Measurements from ENCODE around the gene USP21. TPM values are rescaled to one million over a fixed set of nuclear protein-coding genes. Genes with fewer than 3 reads are reported as not detected.
A peak's percentile ranks its signal among the peaks of the same experiment; 100 is the strongest.

The USP21 gene
- total RNA-seq, 1 donor from 2014 or later, result 38.1 TPM

- ChIA-PET CTCF (interaction anchor here (0.7 to 4.6 kb wide), 5 partner anchors 13 to 927 kb away, joined by 3 to 27 read pairs (median 6); partner anchors contain the start of genes NDUFS2 and TOMM40L), POLR2A (interaction anchor here (0.6 to 4.1 kb wide), 6 partner anchors 8 to 201 kb away, joined by 3 to 49 read pairs (median 4); partner anchors contain the start of genes NDUFS2 and PPOX)
- H3K36me3 Mint-ChIP-seq (ENCODE audit: low read depth), result peaks cover 19% of the 10 kb centered on the region
- peak overlapping the region; percentile 61 for H3K27ac Mint-ChIP-seq
- H3K9me3 Mint-ChIP-seq, result no peaks in the 10 kb centered on the region
- DNase-seq (no peak), ATAC-seq (ENCODE audit: low read depth) (no peak)
- H3K4me3 Mint-ChIP-seq, result no peak overlapping the region
- H3K27me3 Mint-ChIP-seq, result no peaks in the 10 kb centered on the region
- intact Hi-C loops (cut with micrococcal nuclease), result no loop called here
- peaks cover 79% of the 10 kb centered on the region for H3K4me1 Mint-ChIP-seq
- no peak for TF ChIP-seq CTCF (IDR thresholded peaks at IDR 0.05)
Measured at GRCh38 chr1:161179698-161180097, 20.4 kb downstream of the USP21 start.

- peaks cover 10% of the 10 kb centered on the region for H3K36me3 Mint-ChIP-seq (ENCODE audit: low read depth)
Measured at GRCh38 chr1:161180639-161181038, 21.3 kb downstream of the USP21 start.

GRCh38 chr1:161182214-161182613, 22.9 kb downstream of the USP21 start:
- Mint-ChIP-seq H3K4me3 (peak overlapping the region; percentile 54), H3K27ac (peak overlapping the region; percentile 84), H3K36me3 (ENCODE audit: low read depth) (peaks cover 1% of the 10 kb centered on the region), H3K9me3 (no peaks in the 10 kb centered on the region), H3K4me1 (peaks cover 79% of the 10 kb centered on the region), H3K27me3 (no peaks in the 10 kb centered on the region)
- no peak for TF ChIP-seq CTCF (IDR thresholded peaks at IDR 0.05)
- POLR2A ChIA-PET, result interaction anchor here (0.8 to 4.1 kb wide), 14 partner anchors 10 to 207 kb away, joined by 3 to 49 read pairs (median 8); partner anchors contain the start of genes DEDD, NDUFS2, PFDN2 and PPOX
- intact Hi-C loops (cut with micrococcal nuclease), result loop anchor here (1.0 kb wide), 1 partner anchor 10 kb away; no protein-coding TSS in a partner anchor
- DNase-seq (no peak), ATAC-seq (ENCODE audit: low read depth) (peak; percentile 14)
- CTCF ChIA-PET, result interaction anchor here (1.2 to 4.6 kb wide), 6 partner anchors 10 to 200 kb away, joined by 5 to 27 read pairs (median 8); partner anchors contain the start of genes PPOX and TOMM40L

More at GRCh38 chr1:161180639-161181038, 21.3 kb downstream of the USP21 start:
- ATAC-seq (ENCODE audit: low read depth) (no peak), DNase-seq (no peak)
- H3K4me1 Mint-ChIP-seq, result peaks cover 79% of the 10 kb centered on the region
- ChIA-PET POLR2A (interaction anchor here (0.7 to 4.1 kb wide), 5 partner anchors 14 to 45 kb away, joined by 4 to 49 read pairs (median 18); partner anchors contain the start of genes NDUFS2, PPOX and TOMM40L), CTCF (interaction anchor here (0.7 to 4.6 kb wide), 9 partner anchors 12 to 928 kb away, joined by 3 to 27 read pairs (median 6); partner anchors contain the start of genes NDUFS2, PPOX and TOMM40L)
- intact Hi-C loops (cut with micrococcal nuclease), result no loop called here
- H3K4me3 Mint-ChIP-seq, result no peak overlapping the region
- H3K9me3 Mint-ChIP-seq, result no peaks in the 10 kb centered on the region
- H3K27me3 Mint-ChIP-seq, result no peaks in the 10 kb centered on the region
- H3K27ac Mint-ChIP-seq, result peak overlapping the region; percentile 43
- no peak for TF ChIP-seq CTCF (IDR thresholded peaks at IDR 0.05)

- ChIA-PET CTCF (interaction anchor here (1.0 to 2.4 kb wide), 3 partner anchors 8 to 197 kb away, joined by 4 to 11 read pairs (median 5); partner anchors contain the start of genes B4GALT3 and TOMM40L), POLR2A (interaction anchor here (0.9 to 2.9 kb wide), 8 partner anchors 8 to 608 kb away, joined by 3 to 40 read pairs (median 6); partner anchors contain the start of genes B4GALT3, DEDD, NDUFS2 and PPOX)
- Mint-ChIP-seq H3K36me3 (ENCODE audit: low read depth) (no peaks in the 10 kb centered on the region), H3K27ac (peak overlapping the region; percentile 93), H3K4me3 (peak overlapping the region; percentile 77), H3K27me3 (no peaks in the 10 kb centered on the region), H3K9me3 (no peaks in the 10 kb centered on the region), H3K4me1 (peaks cover 85% of the 10 kb centered on the region)
- intact Hi-C loops (cut with micrococcal nuclease), result loop anchor here (1.0 to 2.0 kb wide), 2 partner anchors 8 to 40 kb away; partner anchors contain the start of gene B4GALT3
- no peak for TF ChIP-seq CTCF (IDR thresholded peaks at IDR 0.05)
- DNase-seq (peak; percentile 41), ATAC-seq (ENCODE audit: low read depth) (peak; percentile 66)
Measured at GRCh38 chr1:161185282-161185682, 26.0 kb downstream of the USP21 start.

All from activated B cell treated with CpG ODN at 0.5 μM for 24 hours (primary cell).